ENCODE measurements around the gene FKBP2. TPM values are rescaled to one million over a fixed set of nuclear protein-coding genes. Genes with fewer than 3 reads are reported as not detected.

FKBP2 gene
- total RNA-seq, 1 experiment from 2014 or later = 57.2 TPM

DNA sequence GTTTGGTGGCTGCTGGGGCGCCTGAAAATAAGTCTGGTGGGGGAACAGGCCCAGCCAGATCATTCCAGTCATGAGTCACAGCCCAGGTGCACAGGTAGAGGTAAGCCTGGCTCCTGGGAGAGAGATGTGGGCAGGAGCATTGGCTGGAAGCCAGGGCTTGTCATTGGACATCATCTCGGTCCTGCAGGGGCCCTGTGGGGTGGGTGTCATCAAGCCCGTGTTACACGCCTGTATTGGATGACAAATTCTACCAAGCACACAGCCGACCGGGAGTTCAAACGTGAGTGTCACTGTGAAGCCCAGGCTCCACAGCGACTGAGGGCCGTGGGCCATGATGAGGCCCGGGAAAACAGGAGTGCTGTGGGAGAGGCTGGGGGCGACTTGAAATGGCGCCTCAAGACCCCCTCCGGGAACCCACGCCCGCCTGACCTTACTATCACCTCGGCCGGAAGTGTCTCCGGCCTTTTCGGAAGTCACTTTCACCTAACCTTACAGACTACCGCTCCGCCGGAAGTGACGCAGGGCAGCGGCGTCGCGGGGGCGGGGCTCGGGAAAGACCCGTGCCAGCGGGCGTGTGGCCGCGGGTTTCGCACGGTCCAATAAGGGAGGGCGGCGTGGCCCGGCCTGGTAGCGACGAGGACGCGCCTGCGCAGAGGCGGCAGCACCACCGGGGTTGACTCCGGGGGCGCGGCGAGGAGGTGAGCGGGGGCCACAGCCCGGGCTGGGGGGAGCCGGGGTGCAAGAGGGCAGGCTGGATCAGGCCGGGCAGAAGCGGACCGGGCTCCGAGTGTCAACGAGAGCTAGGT lies at the start of gene FKBP2 (continued):
- TF ChIP-seq, protein P1, sequence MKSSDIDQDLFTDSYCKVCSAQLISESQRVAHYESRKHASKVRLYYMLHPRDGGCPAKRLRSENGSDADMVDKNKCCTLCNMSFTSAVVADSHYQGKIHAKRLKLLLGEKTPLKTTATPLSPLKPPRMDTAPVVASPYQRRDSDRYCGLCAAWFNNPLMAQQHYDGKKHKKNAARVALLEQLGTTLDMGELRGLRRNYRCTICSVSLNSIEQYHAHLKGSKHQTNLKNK (CRISPR knock-in tag; IDR thresholded peaks at IDR 0.05) = peak; percentile 71
- no peak for TF ChIP-seq KAT7 (CRISPR knock-in tag; IDR thresholded peaks at IDR 0.05; ENCODE audit: borderline replicate concordance)
- no peak for TF ChIP-seq ZNF219 (CRISPR knock-in tag; IDR thresholded peaks at IDR 0.05; ENCODE audit: borderline replicate concordance)
- peak; percentile 82 for TF ChIP-seq SP1 (CRISPR knock-in tag; conservative IDR thresholded peaks at IDR 0.05)
- TF ChIP-seq, protein P2, sequence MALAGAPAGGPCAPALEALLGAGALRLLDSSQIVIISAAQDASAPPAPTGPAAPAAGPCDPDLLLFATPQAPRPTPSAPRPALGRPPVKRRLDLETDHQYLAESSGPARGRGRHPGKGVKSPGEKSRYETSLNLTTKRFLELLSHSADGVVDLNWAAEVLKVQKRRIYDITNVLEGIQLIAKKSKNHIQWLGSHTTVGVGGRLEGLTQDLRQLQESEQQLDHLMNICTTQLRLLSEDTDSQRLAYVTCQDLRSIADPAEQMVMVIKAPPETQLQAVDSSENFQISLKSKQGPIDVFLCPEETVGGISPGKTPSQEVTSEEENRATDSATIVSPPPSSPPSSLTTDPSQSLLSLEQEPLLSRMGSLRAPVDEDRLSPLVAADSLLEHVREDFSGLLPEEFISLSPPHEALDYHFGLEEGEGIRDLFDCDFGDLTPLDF (CRISPR knock-in tag; IDR thresholded peaks at IDR 0.05) = 0 out of 2 replicates have a peak, but pooled peaks have one; percentile 55

DNA sequence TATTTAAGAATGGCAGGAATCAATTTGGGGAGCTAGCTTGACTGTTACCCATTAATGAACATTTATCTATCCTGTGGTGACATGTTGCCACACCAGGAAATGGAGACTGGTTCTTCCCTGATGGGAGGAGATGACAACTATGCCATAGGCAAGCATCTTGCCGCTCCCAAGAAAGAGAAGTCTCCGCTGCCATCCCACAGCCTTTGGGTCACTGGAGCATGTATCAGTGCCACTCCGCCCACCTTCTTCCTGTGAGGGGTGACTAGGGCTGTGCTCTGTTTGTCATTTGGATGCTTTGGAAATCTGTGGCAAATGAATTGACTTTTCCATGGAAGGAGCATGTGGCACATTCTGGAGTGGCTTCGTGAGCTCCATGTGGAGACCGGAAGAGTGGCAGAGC lies 48.5 kb upstream of the FKBP2 start:
- no peak for ATAC-seq
- H3K27ac Mint-ChIP-seq = peak overlapping the region; percentile 41; the same call in 1 of the 2 replicates

DNA sequence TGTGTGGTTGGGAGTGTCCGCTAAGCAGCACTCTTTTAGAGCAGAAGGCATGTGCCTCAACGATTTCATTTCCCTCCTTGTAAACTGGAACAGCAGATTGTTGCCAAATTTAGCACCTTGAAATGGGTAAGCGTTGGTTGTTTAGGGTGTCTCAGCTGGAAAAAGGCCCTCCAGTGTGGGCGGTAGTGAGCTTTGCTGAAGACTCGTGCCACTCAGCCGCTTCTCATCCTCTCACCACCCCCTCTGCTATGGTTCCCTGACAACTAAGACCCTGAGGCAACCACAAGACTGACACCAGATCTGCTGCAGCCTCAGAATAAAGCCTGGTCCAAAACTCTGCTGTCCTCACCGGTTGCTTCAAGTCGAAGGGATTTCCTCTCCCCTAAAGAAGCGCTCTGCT lies 44.3 kb upstream of the FKBP2 start:
- Mint-ChIP-seq H3K4me3 (no peak overlapping the region), H3K4me1 (no peaks in the 10 kb centered on the region), H3K27me3 (ENCODE audit: low read depth) (no peaks in the 10 kb centered on the region), H3K27ac (no peak overlapping the region), H3K36me3 (peaks cover 88% of the 10 kb centered on the region), H3K9me3 (no peaks in the 10 kb centered on the region)
- ChIA-PET POLR2A (interaction anchor here (0.5 to 1.5 kb wide), 2 partner anchors 11 to 1255 kb away, joined by 3 to 6 read pairs; partner anchors contain the start of gene STIP1), CTCF (no interaction called here)
- ATAC-seq (no peak), DNase-seq (ENCODE audit: low spot score) (no peak)
- TF ChIP-seq, protein P3, sequence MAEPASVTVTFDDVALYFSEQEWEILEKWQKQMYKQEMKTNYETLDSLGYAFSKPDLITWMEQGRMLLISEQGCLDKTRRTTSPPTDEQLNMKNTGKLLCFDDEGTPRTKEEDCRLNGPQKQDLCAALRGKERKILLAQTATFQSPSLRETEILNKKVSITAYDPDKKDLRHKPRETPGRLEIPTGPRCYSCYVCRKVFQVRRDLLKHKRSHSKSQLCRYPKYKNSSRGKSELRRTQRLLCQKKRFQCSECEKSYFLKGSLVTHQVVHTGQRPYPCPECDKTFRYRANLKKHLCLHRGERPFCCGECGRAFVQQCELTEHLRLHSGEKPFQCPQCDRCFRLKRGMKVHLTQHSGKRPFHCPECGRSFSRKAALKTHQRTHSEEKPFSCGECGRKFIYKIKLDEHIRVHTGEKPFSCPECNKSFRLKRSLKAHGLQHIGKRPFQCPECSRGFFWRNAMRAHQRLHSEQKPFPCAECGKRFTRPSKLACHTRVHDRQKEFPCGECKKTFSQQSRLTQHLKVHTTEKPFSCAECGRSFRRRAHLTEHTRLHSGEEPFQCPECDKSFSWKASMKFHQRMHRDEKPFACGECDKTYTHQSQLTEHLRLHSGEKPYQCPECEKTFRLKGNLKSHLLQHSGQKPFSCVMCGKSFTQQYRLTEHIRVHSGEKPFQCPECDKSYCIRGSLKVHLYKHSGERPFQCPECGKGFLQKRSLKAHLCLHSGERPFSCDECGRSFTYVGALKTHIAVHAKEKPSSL (CRISPR knock-in tag; conservative IDR thresholded peaks at IDR 0.05) = no peak
- TF ChIP-seq HMGA2 (CRISPR knock-in tag; IDR thresholded peaks at IDR 0.05) (no peak), ZNF423 (CRISPR knock-in tag; IDR thresholded peaks at IDR 0.05) (no peak), MXD4 (CRISPR knock-in tag; IDR thresholded peaks at IDR 0.05; ENCODE audit: borderline replicate concordance) (no peak)
- TF ChIP-seq, protein P4, sequence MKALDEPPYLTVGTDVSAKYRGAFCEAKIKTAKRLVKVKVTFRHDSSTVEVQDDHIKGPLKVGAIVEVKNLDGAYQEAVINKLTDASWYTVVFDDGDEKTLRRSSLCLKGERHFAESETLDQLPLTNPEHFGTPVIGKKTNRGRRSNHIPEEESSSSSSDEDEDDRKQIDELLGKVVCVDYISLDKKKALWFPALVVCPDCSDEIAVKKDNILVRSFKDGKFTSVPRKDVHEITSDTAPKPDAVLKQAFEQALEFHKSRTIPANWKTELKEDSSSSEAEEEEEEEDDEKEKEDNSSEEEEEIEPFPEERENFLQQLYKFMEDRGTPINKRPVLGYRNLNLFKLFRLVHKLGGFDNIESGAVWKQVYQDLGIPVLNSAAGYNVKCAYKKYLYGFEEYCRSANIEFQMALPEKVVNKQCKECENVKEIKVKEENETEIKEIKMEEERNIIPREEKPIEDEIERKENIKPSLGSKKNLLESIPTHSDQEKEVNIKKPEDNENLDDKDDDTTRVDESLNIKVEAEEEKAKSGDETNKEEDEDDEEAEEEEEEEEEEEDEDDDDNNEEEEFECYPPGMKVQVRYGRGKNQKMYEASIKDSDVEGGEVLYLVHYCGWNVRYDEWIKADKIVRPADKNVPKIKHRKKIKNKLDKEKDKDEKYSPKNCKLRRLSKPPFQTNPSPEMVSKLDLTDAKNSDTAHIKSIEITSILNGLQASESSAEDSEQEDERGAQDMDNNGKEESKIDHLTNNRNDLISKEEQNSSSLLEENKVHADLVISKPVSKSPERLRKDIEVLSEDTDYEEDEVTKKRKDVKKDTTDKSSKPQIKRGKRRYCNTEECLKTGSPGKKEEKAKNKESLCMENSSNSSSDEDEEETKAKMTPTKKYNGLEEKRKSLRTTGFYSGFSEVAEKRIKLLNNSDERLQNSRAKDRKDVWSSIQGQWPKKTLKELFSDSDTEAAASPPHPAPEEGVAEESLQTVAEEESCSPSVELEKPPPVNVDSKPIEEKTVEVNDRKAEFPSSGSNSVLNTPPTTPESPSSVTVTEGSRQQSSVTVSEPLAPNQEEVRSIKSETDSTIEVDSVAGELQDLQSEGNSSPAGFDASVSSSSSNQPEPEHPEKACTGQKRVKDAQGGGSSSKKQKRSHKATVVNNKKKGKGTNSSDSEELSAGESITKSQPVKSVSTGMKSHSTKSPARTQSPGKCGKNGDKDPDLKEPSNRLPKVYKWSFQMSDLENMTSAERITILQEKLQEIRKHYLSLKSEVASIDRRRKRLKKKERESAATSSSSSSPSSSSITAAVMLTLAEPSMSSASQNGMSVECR (CRISPR knock-in tag; IDR thresholded peaks at IDR 0.05; ENCODE audit: borderline replicate concordance) = no peak

More for the DNA sequence above, 48.5 kb upstream of the FKBP2 start:
- DNase-seq (ENCODE audit: low spot score) = no peak
- ChIA-PET POLR2A (no interaction called here), CTCF (interaction anchor here (1.2 to 2.1 kb wide), 3 partner anchors 12 to 40 kb away, joined by 4 to 11 read pairs (median 4); no protein-coding TSS in a partner anchor)
- TF ChIP-seq, protein P5, sequence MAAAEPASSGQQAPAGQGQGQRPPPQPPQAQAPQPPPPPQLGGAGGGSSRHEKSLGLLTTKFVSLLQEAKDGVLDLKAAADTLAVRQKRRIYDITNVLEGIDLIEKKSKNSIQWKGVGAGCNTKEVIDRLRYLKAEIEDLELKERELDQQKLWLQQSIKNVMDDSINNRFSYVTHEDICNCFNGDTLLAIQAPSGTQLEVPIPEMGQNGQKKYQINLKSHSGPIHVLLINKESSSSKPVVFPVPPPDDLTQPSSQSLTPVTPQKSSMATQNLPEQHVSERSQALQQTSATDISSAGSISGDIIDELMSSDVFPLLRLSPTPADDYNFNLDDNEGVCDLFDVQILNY (CRISPR knock-in tag; IDR thresholded peaks at IDR 0.05) = no peak
- TF ChIP-seq TEAD1 (CRISPR knock-in tag; IDR thresholded peaks at IDR 0.05) (no peak), NR2C2 (CRISPR knock-in tag; IDR thresholded peaks at IDR 0.05) (no peak), PRRX2 (CRISPR knock-in tag; IDR thresholded peaks at IDR 0.05) (no peak), CBFB (CRISPR knock-in tag; IDR thresholded peaks at IDR 0.05; ENCODE audit: low read depth) (no peak), GABPB1 (CRISPR knock-in tag; IDR thresholded peaks at IDR 0.05) (no peak), ESRRA (CRISPR knock-in tag; IDR thresholded peaks at IDR 0.05; ENCODE audit: borderline replicate concordance) (no peak), FOXK1 (CRISPR knock-in tag; IDR thresholded peaks at IDR 0.05) (no peak)
- TF ChIP-seq, protein P6, sequence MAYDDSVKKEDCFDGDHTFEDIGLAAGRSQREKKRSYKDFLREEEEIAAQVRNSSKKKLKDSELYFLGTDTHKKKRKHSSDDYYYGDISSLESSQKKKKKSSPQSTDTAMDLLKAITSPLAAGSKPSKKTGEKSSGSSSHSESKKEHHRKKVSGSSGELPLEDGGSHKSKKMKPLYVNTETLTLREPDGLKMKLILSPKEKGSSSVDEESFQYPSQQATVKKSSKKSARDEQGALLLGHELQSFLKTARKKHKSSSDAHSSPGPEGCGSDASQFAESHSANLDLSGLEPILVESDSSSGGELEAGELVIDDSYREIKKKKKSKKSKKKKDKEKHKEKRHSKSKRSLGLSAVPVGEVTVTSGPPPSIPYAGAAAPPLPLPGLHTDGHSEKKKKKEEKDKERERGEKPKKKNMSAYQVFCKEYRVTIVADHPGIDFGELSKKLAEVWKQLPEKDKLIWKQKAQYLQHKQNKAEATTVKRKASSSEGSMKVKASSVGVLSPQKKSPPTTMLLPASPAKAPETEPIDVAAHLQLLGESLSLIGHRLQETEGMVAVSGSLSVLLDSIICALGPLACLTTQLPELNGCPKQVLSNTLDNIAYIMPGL (CRISPR knock-in tag; IDR thresholded peaks at IDR 0.05) = no peak
- TF ChIP-seq, protein P7, sequence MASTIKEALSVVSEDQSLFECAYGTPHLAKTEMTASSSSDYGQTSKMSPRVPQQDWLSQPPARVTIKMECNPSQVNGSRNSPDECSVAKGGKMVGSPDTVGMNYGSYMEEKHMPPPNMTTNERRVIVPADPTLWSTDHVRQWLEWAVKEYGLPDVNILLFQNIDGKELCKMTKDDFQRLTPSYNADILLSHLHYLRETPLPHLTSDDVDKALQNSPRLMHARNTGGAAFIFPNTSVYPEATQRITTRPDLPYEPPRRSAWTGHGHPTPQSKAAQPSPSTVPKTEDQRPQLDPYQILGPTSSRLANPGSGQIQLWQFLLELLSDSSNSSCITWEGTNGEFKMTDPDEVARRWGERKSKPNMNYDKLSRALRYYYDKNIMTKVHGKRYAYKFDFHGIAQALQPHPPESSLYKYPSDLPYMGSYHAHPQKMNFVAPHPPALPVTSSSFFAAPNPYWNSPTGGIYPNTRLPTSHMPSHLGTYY (CRISPR knock-in tag; IDR thresholded peaks at IDR 0.05) = no peak
- TF ChIP-seq, protein P8, sequence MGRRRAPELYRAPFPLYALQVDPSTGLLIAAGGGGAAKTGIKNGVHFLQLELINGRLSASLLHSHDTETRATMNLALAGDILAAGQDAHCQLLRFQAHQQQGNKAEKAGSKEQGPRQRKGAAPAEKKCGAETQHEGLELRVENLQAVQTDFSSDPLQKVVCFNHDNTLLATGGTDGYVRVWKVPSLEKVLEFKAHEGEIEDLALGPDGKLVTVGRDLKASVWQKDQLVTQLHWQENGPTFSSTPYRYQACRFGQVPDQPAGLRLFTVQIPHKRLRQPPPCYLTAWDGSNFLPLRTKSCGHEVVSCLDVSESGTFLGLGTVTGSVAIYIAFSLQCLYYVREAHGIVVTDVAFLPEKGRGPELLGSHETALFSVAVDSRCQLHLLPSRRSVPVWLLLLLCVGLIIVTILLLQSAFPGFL (CRISPR knock-in tag; IDR thresholded peaks at IDR 0.05; ENCODE audit: borderline replicate concordance) = no peak
- Mint-ChIP-seq H3K36me3 (peaks cover 65% of the 10 kb centered on the region), H3K27me3 (ENCODE audit: low read depth) (no peaks in the 10 kb centered on the region), H3K4me3 (no peak overlapping the region), H3K9me3 (no peaks in the 10 kb centered on the region), H3K4me1 (peaks cover 9% of the 10 kb centered on the region)

All from WTC11 (cell line).